GM18868 (cell line): ENCODE results near the gene GABBR2.

Experiments
- ATAC-seq: cut with Tn5 transposase; IDR thresholded peaks from one replicate; pipeline ENCODE4 v1.9.1; 2021; ENCODE audit warnings: mild to moderate bottlenecking, moderate library complexity; ENCODE audit not compliant: unreplicated experiment

Gene GABBR2

GRCh38 chr9:98572054-98572627, 136.6 kb downstream of the GABBR2 start:
- no peak for ATAC-seq

GRCh38 chr9:98571643-98572042, 137.1 kb downstream of the GABBR2 start:
- ATAC-seq, result no peak

DNA sequence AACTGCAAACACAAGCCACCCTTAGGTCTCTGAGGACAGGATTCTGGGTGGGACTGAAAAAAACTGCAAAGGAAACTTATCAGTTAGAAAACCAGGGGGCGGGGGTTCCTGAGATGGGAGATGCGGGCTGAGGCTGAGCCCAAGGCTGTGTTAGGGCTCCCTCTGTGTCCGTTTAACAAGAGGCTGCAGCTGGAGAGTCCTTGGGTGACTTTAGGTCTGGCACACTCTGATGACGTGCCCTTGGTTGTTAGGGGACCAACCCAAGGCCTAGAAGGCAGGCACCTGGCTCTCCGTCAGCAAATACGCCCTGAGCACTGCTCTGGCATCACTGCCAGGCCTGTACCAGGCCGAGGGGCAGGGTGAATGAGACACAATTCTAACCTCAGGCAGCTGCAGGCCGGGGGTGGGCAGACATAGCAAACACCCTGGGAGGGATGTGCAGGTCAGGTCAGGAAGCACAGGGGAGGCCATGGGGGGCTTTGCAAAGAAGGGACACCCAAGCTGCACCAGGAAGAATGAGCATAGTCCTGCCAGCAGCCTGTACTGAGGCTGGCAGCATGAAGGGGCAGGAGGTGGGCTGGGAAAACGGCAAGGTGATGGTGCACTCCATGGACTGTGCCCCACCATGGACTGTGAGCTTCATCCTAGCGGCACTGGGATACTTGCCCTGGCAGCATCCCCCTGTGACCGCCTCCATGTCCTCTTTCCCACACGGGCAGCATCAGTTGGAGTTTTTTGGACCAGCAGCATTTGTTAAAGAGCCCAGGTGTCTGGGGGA, 137.9 kb downstream of the GABBR2 start:
- no peak for ATAC-seq

GRCh38 chr9:98570055-98570454, 138.7 kb downstream of the GABBR2 start:
- ATAC-seq, result no peak

DNA sequence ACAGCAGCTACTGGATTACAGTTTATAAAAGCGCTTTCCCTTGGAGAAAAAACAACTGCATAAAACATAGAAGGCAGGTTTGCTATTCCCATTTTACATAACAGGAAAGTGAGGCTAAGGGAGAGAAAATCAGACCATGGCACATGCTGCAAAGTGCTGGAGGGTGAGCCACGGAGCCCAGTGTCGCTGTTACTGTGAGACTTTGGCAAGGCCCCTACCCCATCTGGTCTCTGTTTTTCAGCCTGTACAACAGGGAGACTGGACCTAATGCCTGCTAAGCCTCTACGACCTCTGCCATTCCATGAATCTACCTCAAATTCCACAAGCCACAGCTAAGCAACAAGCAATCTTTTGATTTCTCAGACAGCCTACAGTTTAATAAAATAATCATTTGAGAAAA, 139.2 kb downstream of the GABBR2 start:
- ATAC-seq, result no peak

- no peak for ATAC-seq
Observed at GRCh38 chr9:98568909-98569469, 139.7 kb downstream of the GABBR2 start.

DNA sequence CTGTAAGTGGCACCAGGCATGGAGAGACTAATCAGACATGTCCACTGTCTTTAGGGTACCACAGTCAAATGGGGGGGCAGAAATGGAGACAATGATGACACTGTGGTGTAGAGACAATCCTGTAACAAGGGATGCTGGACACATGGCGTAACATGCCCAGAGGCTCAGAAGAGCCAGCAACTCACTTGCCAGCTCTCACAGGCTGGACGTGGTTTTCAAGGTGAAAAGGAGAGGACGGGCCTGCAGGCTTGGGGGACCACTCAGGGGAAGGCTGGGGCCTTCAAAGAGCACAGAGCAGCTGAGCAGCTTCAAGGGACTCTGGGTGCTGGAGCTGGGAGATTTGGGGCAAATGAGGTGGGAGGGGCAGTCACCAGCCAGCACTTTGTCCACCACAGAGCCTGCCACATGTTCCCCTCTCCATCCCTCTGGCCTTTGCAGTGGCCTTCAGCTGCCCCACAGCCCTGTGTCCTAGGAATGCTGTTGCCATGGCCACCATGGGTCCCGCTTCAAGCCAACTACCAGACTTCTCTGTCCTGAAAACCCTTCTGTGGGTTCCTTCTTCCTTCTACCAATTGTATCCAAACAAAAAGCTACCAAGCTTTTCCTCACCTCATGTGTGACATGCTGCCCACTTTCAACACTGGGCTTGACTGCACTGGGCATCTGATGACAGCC, 140.4 kb downstream of the GABBR2 start:
- ATAC-seq, result no peak

DNA sequence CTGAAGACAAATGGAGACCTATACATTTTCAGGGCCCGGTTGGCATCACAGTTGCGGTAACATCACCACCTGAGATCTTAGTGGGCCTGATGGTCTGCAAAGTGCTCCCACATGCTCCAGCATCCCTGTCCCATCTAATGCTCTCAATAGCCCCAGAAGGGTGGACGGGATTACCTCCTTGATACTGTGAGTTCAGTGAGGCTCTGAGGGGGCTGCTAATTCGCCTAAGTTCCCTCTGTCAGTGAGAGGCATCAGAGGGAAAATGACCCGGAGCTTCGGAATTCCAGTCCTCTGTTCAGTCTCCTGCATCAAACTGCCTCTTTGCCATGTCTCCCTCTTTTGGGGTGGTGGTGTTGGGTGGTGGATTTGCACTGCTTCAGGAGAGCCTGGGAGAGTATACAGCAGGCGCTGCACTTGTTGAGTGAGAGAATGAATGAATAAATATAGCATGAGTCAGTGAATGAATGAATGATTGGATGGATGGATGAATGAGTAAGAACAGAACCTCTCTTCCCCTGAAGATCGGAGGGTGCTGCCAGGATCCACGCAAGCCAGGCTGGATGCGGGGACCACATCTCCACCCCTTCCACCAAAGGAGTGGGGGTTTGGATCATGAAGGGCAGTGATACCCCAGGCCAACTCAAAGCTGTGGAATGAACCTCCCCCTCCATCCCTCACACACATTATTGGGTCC, 141.0 kb downstream of the GABBR2 start:
- no peak for ATAC-seq

GRCh38 chr9:98565152-98566135, 143.3 kb downstream of the GABBR2 start:
- ATAC-seq, result no peak

DNA sequence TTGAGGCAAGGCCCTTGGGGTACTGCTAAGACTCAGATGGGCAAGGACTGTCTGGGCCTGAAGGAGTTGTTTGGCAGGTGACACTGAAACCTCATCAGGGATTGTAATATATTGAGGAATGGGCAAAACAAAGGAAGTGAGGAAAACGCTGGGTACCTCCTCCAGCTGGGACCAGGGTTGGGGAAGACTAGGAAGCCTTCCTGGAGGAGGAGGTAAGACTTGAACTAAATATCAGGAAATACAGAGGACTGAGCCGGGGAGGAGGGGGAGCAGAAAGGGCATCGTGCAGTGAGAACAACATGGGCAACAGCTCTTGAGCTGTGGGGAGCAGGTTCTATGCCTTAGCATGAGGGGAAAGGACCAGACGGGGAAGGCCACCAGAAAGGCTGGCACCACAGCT, 144.0 kb downstream of the GABBR2 start:
- ATAC-seq, result no peak

GRCh38 chr9:98563988-98564387, 144.7 kb downstream of the GABBR2 start:
- no peak for ATAC-seq

DNA sequence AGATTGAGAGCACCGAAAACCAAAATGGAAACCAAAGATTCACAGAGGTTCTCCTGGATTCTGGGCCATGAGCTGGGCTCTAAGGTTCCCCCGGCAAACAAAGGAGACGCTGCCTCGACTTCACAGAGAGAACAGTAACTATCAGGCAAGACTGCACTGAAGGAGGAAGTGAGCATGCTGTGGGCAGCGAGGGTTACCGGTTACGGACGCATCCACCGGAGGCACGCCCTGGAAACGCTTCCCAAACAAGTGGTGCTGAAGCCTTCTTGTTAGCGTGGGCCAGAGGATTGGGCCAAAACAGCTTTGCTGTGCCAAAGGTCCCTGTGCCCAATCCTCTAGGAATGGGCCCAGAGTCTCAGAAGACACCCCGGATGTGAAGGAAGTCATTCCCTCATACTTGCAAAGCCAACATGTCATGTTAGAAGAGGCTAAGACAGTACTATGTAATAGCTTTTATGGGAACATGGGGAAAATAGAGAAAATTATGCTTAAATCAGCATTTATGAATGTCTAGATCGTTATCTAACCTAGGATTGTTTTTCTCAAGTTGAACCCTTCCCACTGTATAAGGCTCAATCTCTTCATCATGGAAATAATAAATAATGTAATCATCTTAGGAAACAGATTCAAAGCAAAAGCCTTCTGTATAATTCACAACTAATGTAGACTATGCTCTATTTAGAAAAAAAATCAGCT, 145.4 kb downstream of the GABBR2 start:
- no peak for ATAC-seq

GRCh38 chr9:98559561-98559960, 149.2 kb downstream of the GABBR2 start:
- ATAC-seq, result no peak

GRCh38 chr9:98558575-98558974, 150.2 kb downstream of the GABBR2 start:
- ATAC-seq, result no peak

- ATAC-seq, result no peak
Observed at GRCh38 chr9:98556511-98556910, 152.2 kb downstream of the GABBR2 start.

GRCh38 chr9:98555651-98556465, 152.9 kb downstream of the GABBR2 start:
- no peak for ATAC-seq

DNA sequence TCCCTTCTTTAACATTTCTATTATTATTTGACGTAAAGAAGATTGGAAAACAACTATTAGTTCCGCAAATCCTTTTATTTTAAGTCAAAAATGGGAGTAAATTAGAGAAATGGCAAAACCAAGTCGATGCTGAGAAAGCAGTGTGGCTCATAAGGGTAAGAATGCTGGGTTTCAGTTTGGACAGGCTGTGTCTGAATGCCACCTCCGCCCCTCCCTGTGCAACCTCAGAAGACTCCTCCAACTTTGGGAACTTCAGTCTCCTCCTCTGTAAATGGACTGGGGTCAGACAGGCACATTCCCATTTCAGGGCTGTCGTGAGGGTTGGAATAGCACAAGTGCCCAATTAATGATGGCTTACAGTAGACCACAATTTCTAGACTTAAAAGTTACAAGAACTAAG, 154.0 kb downstream of the GABBR2 start:
- no peak for ATAC-seq

- no peak for ATAC-seq
Observed at GRCh38 chr9:98552331-98552730, 156.4 kb downstream of the GABBR2 start.
